GM21515 (cell line): ENCODE measurements around the gene SLC17A1.

ENCODE experiments used
- ATAC-seq: cut with Tn5 transposase; IDR thresholded peaks from one replicate; pipeline ENCODE4 v1.9.1; 2021; ENCODE audit not compliant: unreplicated experiment

Gene SLC17A1

DNA sequence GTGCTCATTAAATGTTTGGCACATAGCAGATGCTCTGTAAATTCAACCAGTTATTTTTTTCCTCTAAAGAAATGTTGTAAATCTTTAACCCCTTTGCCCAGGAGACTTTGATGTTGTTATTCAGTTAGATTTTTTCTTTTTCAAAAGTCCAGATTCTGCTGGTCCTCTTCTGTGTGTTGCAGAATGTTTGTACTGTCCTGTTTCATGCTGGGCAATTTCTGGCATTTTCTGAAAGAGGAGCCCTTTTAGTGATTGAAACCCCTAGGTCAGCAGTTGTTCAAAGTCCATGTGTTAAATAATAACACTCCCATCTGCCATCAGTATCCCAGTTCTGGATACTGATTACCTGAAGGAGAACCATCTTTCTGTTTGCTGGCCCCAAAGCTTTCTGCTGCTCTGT is 1.3 kb upstream of the SLC17A1 start:
- ATAC-seq: no peak

DNA sequence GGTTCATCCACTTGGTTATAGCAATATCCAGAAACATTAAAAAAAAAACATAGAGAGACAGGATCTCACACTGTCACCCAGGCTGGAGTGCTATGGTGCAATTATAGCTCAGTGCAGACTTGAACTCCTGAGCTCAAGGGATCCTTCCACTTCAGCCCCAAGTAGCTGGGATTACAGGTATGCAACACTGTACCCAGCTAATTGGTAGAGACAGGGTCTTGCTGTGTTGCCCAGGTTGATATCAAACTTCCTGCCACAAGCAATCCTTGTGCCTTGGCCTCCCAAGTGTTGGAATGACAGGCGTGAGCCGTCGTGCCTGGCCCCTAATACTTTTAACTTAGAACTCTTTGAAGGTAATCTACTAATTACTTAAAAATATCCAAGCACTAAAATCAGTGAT is 818 bp upstream of the SLC17A1 start:
- no peak for ATAC-seq

DNA sequence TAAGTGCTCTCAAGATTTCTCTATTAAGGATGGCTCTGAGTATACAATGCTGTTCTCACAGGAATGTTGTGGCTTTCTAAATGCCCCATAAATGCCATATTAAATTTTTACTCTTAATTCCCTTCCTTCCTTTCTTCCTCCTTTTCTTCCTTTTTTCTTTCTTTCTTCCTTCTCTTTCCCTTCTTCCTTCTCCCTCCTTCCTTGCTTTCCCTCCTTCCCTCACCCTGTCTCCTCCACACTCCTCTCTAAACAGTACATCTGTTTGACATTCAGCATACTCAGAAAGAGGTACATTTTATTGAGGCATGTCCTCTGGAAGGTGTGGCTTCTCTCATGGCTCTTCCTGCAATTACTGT is 433 bp upstream of the SLC17A1 start:
- ATAC-seq: no peak

DNA sequence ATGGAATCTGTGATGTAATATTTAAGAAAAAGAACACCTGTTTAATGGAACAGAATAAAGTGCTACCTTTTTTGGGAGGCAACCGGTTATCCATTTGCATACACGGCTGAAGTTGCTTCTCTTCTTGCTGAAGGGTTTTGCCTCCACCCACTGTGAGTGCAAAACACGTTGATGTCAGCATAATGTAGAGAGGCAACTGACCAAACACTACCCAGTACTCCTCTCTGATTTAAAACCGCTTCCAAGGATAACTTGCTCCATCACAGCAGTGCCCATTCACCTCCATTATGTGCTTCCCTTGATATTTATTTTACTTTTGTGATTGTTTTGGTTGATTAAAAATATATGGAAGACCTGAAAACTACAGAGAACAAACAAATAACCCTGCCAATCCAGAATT is 1.4 kb downstream of the SLC17A1 start:
- ATAC-seq: no peak

DNA sequence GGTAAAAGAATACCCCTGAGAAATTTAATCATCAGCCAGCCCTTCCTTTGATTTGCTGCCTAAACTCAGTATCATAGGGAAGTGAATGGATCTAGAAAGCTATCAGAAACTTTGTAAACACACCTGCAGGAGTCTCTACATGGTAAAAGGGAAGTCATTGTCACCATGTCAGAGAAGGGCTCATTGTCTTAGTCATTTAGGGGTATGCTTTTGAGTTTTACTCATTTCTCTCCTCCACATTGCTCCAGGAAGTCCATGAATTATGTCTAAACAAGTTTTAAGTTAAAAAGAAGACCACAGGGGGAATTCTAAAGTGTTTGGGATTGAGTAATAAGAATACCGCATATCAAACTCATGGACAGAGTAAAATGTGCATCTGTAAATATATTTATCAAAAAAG is 2.5 kb downstream of the SLC17A1 start:
- ATAC-seq: no peak

DNA sequence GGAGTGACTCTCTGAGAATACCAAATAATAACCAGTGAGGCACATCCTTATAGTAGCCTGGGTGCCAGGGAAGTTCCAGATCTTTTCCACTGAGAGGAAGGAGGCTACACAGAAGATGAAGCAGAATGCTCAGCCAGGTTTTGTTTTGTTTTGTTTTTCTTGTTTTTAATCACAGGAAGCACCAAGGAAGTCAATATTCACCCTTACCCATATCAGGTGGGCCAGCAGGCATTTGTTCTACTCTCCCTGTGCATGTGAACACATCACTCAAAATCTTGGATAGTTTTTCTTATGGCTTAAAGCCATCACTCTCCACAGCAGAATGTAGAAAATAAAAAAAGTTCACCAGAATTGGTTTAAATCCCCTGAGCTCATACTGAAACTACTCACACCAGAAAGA is 10.5 kb downstream of the SLC17A1 start:
- ATAC-seq: no peak

DNA sequence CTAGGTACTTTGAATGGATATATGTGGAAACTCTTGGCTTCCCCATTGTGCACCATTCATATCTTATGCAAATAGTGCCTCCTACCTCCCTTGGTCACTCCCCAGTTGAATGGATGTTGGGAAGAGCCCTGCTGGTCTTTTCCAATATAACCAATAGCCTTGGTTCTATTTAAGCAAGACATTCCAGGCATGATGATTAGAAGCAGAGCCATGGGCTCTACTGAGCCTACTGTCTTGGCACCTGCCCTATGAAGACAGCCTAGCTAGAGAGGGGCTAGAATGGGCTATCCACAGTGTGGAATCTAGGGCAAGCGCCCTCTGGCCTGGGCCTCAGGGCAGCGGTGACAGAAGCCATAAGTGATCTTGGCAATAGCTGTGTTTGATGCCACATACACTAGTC is 15.6 kb downstream of the SLC17A1 start:
- no peak for ATAC-seq

DNA sequence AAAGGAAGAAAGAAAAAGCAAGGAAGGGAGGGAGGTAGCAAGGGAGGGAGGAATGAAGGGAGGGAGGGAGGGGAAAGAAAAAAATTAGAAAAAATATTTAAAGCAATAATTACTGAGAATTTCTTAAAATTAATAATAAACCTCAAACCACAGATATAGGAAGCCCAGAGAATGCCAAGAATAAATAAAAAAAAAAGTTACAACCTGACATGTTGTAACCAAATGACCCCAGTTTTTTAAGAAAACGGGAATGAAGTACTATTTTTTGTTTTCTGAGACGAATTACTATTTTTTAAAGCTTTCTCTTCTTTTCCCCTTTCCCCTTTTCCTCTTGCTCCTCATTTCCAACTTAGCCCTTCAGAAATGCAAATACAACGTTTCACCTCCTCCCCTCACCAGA is 16.7 kb downstream of the SLC17A1 start:
- ATAC-seq: no peak

DNA sequence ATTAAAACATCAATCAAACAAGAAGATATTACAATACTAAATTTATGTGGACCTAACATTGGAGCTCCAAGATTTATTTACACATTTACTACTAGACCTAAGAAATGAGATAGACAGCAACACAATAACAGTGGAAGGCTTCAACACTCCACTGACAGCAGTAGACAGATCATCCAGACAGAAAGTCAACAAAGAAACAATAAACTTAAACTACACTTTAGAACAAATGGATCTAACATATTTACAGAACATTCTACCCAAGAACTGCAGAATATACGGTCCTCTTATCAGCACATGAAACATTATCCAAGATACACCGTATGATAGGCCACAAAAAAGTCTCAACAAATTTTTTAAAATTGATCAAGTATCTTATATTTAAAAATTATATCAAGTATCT is 27.0 kb downstream of the SLC17A1 start:
- no peak for ATAC-seq

DNA sequence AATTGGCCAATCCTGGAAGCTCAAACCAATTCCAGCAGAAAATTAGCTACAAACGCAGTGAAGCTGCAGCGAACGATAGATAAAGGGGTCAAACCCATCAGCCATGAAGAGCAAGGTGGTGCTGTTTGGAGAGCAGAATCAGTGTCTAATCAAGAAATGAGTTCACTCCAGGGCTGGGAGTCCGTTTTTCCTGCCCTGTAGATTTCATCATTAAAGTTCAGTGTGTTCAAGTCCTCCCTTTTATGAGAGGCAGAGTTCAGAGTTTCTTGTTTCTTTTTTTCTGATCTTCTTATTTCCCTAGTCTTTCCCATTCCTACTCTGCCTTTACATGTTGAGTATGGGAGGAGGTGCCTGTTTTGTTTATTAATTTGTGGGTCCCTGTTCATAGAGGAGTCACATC is 30.4 kb downstream of the SLC17A1 start:
- ATAC-seq: no peak

DNA sequence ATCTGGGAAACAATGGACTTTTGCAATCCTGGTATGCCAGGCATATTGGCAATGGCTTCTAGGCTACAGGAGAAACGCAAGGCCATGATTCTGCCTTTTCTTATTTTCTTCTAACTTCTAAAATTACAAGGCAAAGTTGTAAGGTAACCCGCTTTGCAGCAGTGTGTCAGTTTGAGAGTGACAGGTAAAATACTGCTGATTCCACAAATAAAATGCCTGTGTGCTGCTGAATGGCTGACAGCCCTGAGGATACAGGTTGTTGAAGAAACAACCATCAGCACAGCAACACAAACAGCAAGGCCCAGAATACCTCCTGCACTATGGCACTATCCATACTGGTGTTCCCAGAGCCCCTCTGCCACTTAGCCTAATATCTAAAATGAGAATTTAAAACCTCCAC is 37.1 kb downstream of the SLC17A1 start:
- ATAC-seq: no peak

DNA sequence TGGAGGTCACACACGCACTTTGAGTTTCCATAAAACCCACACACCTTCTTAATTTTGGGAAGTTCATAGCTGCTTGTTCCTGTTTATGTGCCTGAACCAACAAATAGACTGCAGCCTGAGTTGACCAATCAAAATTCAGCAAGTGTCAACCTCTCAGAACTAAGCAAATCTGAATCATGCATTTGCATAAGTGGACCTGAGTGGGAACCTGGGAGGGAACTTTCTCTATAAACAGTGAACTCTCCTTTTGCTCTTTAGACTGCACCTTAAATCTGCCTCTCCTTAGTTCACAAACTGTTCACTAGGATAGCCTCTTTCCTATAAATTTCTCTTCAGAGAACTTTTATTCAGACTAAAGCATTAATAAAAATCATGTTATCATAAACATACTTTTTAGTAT is 37.9 kb downstream of the SLC17A1 start:
- ATAC-seq: no peak

DNA sequence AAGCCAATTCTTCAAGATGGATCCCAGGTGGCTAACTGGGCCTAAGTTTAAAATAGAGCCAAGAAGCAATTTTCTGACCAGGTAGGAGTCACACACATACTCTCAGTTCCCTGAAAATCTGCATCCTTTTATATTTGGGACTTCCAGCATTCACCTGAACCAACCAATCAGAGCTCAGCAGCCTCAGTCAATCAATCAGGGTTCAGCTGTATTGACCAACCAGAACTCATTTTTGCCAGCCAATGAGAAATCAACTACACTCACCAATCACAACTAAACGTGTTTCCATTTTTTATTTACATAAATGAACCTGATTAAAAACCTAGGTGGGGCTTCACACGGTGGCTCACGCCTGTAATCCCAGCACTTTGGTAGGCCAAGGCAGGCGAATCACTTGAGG is 39.8 kb downstream of the SLC17A1 start:
- no peak for ATAC-seq

DNA sequence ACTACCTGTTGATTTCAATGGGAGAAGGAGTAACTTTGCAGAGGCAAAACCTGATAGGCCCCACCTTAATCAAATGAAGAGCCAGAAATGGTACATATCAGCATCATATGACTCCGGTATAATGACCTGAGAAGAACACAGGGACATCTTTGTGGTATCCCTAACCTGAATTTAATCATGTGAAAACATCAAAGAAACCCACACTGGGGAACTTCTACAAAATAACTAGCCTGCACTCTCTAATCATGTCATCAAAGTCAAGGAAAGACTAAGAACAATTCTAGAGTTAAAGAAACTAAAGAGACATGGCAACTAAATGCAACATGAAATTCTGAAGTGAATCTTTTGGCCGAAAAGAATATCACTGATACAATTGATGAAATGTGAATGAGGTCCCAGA is 42.4 kb downstream of the SLC17A1 start:
- ATAC-seq: no peak

DNA sequence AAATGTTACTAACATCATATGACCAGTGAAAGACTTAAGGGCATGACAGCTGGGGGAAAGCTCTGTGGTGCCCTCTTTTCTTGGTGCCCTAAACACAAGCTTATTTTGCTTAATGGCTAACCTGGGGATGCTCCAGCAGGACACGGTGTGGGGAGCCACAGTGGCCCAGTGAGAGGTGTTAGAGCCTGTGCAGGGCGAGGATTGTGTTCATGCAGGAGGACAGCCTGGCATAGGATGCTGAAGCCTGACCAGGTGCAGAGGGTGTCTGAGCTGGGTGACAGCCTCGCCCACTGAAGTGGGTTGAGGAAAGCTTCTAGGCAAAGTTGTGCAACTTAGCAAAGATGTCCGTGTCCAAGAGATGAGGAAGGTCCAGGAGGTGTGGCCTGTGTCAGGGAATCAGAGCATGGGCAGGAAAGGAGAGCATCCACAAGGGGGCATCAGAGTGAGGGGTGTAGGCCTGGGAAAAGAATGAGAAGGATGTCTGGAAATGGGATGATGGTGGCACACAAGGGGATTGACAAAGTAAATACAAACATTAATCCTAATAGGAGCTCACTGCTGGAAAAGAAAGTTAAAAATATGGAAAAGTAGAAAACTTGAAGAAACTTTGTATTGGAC is 43.4 kb downstream of the SLC17A1 start:
- no peak for ATAC-seq

DNA sequence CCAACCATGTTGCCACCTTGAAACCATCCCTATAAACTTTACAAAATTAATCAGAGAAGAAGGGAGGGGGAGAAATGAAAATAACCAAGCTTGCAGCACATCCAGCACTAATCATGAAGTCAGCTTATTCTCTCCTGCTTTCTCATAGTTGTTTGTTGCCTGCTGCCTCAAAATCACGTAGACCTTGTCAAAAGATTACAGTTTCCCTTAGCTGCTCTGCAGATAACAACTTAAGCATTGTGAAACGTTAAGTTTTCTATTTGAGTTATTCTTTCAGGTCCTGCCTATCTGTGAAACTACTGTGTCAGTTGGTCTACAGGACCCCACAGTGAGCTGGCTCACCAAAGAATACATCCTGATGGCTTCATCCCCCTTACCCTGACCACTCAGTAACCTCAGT is 44.4 kb downstream of the SLC17A1 start:
- no peak for ATAC-seq

DNA sequence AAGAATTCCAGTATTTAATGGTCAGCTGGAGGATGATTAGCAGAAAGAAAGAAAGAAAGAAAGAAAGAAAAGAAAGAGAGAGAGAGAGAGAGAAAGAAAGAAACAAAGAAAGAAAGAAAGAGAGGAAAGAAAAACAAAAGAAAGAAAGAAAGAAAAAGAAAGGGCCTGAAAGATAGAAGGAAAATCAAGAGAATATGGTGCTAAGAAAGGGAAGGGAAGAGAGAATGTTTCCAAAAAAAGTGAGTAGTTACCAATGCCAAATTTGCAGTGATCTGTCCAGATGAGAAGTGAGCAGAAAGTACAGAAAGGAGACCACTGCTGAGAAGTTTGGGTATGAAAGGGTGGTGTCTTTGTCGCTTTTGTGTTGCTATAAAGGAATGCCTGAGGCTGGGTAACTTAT is 50.7 kb downstream of the SLC17A1 start:
- ATAC-seq: no peak

DNA sequence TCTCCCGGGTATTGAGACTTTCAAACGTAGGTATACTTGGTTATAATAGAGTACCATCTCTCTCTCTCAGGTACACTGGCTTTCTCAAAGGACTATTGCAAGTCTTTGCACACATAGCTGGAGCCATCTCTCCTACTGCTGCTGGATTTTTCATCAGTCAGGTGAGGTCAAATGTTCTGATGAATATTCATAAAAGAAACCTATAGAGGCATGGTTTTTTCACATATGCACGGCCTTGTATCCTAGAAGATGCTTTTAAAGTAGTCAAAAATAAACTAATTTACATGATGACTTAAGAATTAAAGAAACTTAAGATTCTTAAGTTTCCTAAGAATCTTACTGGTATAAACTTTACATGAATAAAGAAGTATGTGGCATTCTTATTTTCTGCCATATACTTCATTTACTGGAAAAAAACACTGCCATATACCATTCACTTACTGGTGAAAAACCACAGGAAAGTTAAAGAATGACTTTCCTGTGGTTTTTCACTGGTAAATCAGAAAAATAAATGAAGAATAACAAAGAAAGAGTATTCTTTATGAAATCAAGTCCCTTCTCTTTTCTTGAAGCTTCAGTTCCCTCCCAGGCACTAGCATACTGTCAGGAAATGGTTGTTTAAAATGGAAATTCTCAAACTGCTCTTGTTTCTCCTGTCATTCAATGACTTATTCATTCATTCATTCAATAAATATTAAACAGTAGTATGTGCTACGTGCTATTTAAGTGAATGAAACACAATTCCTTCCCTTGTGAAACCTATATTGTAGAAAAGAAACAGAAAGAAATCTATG is 53.8 kb downstream of the SLC17A1 start:
- no peak for ATAC-seq

DNA sequence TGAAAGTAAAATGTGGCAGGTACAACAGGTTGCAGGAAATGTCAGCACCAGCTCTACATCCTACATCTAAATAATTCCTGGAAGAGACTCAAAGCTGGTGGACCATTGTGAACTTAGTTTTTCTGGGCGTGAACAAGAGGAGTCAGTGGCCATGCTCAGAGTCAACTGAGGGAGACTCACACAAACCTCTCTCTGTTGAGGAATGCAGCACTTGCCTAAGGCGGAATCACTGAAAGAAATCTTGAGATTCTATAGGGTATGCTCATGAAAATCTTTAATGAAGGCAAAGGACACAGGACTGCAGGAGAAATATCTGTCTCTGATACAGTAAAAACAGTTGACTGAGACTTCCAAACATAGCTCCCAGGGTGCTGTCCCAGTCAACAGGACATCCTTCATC is 54.8 kb downstream of the SLC17A1 start:
- no peak for ATAC-seq

DNA sequence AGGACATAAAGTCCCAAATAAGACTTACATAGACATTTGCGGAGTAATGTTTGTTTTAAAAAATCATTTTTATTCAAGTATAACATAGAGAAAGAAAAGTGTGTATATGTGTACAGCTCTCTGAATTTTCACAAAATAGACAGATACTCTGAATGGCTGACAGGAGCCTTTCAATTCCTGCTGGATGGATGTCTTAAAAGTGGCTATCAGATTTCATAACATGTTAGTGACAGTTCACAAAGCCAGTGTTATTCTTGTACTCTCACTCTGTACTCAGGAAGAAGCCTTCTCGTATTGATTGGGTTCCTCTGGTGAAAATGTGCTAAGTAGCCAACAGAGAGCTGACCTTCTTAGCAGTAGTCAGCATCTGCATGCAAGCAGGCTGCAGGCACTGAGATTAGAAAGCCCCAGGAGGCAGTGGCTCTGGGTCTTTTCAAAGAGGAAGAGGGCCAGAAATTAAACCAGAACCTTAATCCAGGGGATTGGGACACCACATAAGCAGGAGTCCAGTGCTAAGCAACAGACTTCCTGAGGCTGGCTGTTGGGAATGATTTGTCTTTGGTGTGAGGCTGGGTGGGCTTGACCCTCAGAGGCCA is 57.6 kb downstream of the SLC17A1 start:
- ATAC-seq: no peak

DNA sequence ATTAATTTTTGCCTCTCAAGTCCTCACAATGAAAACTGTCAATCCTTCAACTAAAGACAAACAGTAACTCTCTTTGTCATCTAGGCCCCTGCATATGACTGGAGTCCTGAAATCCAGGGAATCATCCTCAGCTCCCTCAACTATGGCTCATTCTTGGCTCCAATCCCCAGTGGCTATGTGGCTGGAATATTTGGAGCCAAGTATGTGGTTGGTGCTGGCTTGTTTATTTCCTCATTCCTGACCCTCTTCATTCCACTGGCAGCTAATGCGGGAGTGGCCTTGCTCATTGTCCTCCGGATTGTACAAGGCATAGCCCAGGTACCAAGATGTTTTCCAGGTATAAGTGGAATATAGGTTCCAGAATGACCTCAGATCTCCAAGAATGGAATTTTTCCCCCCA is 61.9 kb downstream of the SLC17A1 start:
- ATAC-seq: no peak

DNA sequence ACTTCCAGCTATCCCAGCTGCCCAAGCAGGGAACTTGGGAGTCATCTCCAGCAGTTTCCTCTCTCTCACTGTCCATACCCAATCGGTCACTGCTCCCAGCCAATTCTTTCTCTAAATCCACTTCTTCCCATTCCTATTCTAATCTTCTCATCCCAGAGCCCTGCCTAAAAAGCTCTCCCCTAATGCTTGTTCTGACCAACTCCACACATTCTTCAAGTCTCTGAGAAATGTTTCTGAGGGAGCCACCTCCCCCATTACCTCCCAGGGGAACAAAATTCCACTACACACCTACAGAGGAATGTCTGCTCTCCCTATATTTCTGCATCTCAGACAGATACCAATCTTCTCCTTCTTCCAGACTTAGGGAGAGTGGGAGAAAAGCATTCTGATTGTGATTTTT is 63.3 kb downstream of the SLC17A1 start:
- ATAC-seq: no peak

DNA sequence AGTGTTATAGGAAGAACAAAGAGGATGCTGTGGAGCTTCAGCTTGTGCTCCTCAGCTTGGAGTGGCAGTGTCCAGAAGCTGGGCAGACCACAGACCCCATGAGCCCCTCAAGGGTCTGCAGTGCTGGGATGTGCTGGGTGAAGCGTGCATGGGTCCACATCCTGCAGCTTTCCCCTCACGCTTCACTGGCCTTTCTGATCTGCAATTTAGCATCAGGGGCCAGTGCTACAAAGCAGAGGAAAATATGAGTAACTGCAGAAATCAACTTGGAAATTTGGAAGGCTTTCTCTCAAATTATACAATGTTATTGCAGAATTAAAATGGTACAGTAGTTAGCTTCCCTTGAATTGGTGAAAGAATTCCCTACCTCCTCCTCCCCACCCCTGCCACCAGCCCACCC is 67.2 kb downstream of the SLC17A1 start:
- ATAC-seq: no peak
